T47D (cell line): Measurements from ENCODE around the gene ZNF845.
A peak's percentile ranks its signal among the peaks of the same experiment; 100 is the strongest.
"Not testable (repeated sequence)": the region's sequence is repeated elsewhere in the genome, so short reads cannot be mapped to it uniquely, and the experiment has no call there.

Experiments used
- DNase-seq, 2 experiments: peaks; one replicate each; pipeline versions ENCODE4 v3.0.0 to v3.0.0-alpha.2; 2011 to 2012; ENCODE audit warnings: low read depth in 1 of 2, low spot score in 1 of 2
- JUND ChIP-seq: IDR thresholded peaks from 2 replicates; pipeline ENCODE4 v1.6.1; 2012; ENCODE audit warnings: low read depth
- in situ Hi-C: cut with HindIII; loops from 2 replicates; pipeline ENCODE4 v1.10.0; 2016; ENCODE audit warnings: low sequenced_read_pairs, low pct_unique_long_range_greater_than_20kb

ZNF845 gene

DNA sequence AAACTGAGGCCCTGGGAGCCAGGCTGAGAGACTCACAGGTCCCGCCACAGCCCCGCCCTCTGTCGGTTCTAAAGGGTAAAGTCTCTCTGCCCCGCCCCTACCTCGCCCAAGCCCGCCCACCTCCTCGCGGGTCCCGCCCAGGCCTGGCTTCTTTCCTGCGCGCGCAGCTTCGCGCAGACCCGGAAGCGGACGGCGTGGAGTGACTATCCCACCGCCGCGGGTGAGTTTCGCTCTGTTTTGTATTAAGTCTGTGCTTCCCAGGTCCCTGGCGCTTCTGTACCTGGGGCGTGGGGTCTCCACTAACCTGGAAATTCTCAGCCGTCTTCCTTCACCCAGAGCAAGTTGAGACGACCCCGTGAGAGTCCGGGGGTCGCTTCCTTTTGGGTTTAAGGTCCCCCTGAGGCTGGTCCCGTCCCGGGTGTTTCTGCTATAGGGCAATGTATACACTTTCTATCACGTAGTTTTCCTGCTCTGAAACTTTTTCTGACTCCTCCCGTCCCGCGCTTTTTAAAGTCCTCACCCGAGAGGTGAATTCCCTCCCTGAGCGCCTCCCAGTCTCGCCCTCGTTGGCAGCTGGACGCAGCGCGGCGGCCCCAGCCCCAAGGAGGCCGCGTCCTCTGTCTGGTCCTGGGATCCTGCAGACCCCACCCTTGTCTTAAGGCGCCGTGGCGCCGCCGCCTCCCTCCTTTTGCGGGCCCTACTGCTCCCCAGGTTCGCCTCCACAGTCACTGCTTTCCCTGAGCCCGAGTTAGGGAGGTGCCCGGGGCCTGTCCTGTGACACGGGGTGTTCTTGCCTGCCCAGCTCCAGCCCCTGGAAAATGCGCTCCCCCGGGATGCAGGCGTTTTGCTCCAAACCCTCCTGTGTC is 61.7 kb downstream of the ZNF845 start, which contains the start of gene ZNF765:
TSS of gene ZNF765 (plus strand) at position 176 of the 866 bp plus-strand sequence. CDS start 2,867 bp downstream, outside the sequence.
- no peak for TF ChIP-seq JUND
- in situ Hi-C loops, result no loop called here
- DNase-seq, result peak; percentile 51 to 93

DNA sequence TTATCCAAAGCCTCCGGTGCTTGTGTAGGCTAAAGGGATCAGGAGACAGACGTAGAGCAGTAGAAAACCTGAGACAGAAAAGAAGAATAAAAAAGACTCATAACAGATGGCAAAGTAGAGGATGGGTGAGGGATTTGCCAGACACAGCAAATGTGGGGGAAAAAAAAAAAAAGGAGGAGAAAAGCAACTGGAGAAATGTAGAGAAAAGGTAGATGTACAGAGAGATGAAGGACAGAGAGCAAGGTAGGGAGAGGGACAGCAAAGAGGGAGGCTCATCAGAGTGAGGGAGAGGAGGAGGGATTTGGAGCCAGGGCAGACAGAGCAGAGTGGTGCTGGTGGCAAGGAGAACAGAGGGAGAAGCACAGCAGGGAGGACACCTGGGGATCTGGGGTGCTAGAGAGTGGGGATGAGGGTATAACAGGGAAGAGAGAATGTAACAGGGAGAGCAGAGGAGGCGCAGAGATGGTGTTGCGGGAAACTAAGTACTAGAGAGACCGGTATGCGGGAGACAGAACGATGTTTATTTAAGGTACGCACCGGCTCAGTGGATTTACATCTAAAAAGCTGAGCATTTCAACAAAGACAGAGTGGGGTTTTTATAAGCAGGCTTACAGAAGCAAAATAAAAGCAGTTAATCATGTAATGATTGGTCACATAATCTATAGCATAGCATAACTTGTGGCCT is 62.4 kb downstream of the ZNF845 start:
- DNase-seq, in situ Hi-C loops: not testable (repeated sequence)

DNA sequence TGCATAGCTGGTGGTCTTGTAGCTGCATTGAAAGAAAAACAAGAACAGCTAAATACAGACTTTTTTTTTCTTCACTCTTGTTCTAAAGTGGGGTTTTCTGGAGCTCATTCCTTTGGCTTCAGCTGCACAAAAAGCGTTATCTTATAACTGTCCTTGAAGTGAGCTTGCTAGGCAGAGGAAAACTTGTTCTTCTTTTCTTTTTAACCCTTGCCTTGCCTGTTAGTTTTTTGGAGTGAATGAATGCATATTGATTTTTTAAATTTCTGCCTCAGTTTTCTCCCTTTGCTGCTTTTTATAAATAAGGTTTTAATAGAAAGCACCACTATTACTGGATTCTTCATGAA is 62.9 kb downstream of the ZNF845 start:
- no peak for TF ChIP-seq JUND
- in situ Hi-C loops, result no loop called here
- DNase-seq, result no peak

DNA sequence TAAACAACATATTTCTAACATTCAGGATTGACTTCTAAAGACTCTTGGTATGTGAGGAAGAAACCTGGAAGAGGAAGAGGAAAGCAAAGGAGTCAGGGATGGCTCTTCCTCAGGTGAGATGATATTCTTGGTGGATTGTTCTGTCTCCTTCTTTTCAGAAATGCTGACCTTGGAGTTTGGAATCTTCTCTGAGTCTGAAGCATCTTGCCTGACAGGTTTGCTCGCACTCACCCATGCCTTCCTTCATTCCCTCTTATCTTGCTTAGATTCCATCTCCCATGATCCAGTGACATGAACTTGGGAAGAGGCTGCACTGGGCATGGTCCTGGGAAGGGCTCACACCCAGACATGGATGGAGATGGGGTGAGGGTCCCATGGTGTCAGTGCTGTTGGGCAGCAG is 64.4 kb downstream of the ZNF845 start:
- in situ Hi-C loops, DNase-seq: not testable (repeated sequence)
